Natural killer cell (primary cell): Measurements from ENCODE around the gene CASTOR1. TPM values are rescaled to one million over a fixed set of nuclear protein-coding genes. Genes with fewer than 3 reads are reported as not detected.

Experiments
- ATAC-seq, 3 donors: fragments of 150-1000 bp in 2 of 3; fragments of 200-7000 bp in 1 of 3; cut with Tn5 transposase; 1 replicate in 1 of 3; 2 replicates in 2 of 3; pipeline ENCODE4 v1.10.0; 2021; ENCODE audit warnings: mild to moderate bottlenecking in 2 of 3, moderate library complexity in 2 of 3
- DNase-seq, 2 donors: peaks; one replicate each; pipeline versions ENCODE4 v3.0.0 to v3.0.0-alpha.2; 2013 to 2021; ENCODE audit warnings: mixed read lengths in 1 of 2
- H3K27ac ChIP-seq: one replicate; pipeline ENCODE4 v1.5.1; 2013; ENCODE audit warnings: mild to moderate bottlenecking, low read length
- H3K27me3 ChIP-seq: one replicate; pipeline ENCODE4 v1.6.1; 2013; ENCODE audit warnings: low read length; ENCODE audit not compliant: control insufficient read depth, insufficient read depth
- H3K36me3 ChIP-seq: one replicate; pipeline ENCODE4 v1.6.1; 2013; ENCODE audit warnings: low read length; ENCODE audit not compliant: control insufficient read depth, insufficient read depth
- H3K4me1 ChIP-seq: one replicate; pipeline ENCODE4 v1.6.1; 2013; ENCODE audit warnings: low read length; ENCODE audit not compliant: control insufficient read depth, insufficient read depth
- H3K4me3 ChIP-seq: one replicate; pipeline ENCODE4 v1.5.1; 2013; ENCODE audit warnings: low read length
- H3K9me3 ChIP-seq: one replicate; pipeline ENCODE4 v1.6.1; 2013; ENCODE audit warnings: low read length; ENCODE audit not compliant: control insufficient read depth, insufficient read depth
- H3K27ac Mint-ChIP-seq, 2 donors: one replicate each; pipeline ENCODE4 v1.8.0; 2022; ENCODE audit warnings: mild to moderate bottlenecking in 2 of 2, mixed read lengths in 2 of 2, moderate library complexity in 1 of 2
- H3K27me3 Mint-ChIP-seq, 2 donors: one replicate each; pipeline ENCODE4 v1.8.0; 2022; ENCODE audit warnings: low read depth in 2 of 2, mixed read lengths in 2 of 2
- H3K36me3 Mint-ChIP-seq: one replicate; pipeline ENCODE4 v1.8.0; 2022; ENCODE audit warnings: mixed read lengths
- H3K4me1 Mint-ChIP-seq, 2 donors: one replicate each; pipeline ENCODE4 v1.8.0; 2022; ENCODE audit warnings: mixed read lengths in 2 of 2
- H3K4me3 Mint-ChIP-seq: one replicate; pipeline ENCODE4 v1.8.0; 2022; ENCODE audit warnings: mild to moderate bottlenecking, moderate library complexity, mixed read lengths
- H3K9me3 Mint-ChIP-seq, 2 donors: one replicate each; pipeline ENCODE4 v1.8.0; 2022; ENCODE audit warnings: mixed read lengths in 2 of 2
- CTCF ChIP-seq: fragments of 200-600 bp; IDR thresholded peaks from one replicate; pipeline ENCODE4 v1.8.0; 2022; ENCODE audit warnings: antibody characterized with exemption
- WGBS: methylation state at CpG from one replicate; pipeline ENCODE4 v1.1.7; 2013; ENCODE audit warnings: missing lambda C conversion rate; ENCODE audit not compliant: insufficient coverage; 5-methylcytosine and 5-hydroxymethylcytosine counted together
- intact Hi-C: fragments of 100-400 bp; cut with micrococcal nuclease; formaldehyde crosslinking; loops from one replicate; pipeline ENCODE4 v1.14.2; 2022
- total RNA-seq, 4 donors: library from RNA; stranded (reverse); fragments of 120-200 nt in 1 of 4; gene quantifications; one replicate each; pipeline versions ENCODE4 v1.2.3 to v1.2.4, GENCODE V29; 2013 to 2022

Gene CASTOR1
- total RNA-seq, 3 donors from 2014 or later (not counting 1 experiment from before 2014, with no cell fraction given) = 7.0 to 11.9 (median 8.8) TPM

- Histone ChIP-seq H3K9me3 (no peaks in the 10 kb centered on the region), H3K4me3 (no peak overlapping the region), H3K27ac (no peak overlapping the region), H3K4me1 (no peaks in the 10 kb centered on the region), H3K36me3 (peaks cover 92% of the 10 kb centered on the region), H3K27me3 (no peaks in the 10 kb centered on the region)
- ATAC-seq = no peak
- intact Hi-C loops = no loop called here
- TF ChIP-seq CTCF = no peak
- H3K27ac Mint-ChIP-seq = no peak overlapping the region
- H3K36me3 Mint-ChIP-seq = no peaks in the 10 kb centered on the region
- 97% methylated on average over 4 of the region's 4 CpGs for WGBS
- no peak for DNase-seq
- no peak overlapping the region for H3K4me3 Mint-ChIP-seq
- H3K27me3 Mint-ChIP-seq = no peaks in the 10 kb centered on the region
- no peaks in the 10 kb centered on the region for H3K9me3 Mint-ChIP-seq
- no peaks in the 10 kb centered on the region for H3K4me1 Mint-ChIP-seq
Measured at GRCh38 chr22:30336752-30337460, 47.6 kb upstream of the CASTOR1 start.

GRCh38 chr22:30335236-30335635 is 45.9 kb upstream of the CASTOR1 start:
- Mint-ChIP-seq H3K9me3 (no peaks in the 10 kb centered on the region), H3K27me3 (no peaks in the 10 kb centered on the region), H3K4me3 (no peak overlapping the region), H3K36me3 (no peaks in the 10 kb centered on the region), H3K27ac (no peak overlapping the region), H3K4me1 (no peaks in the 10 kb centered on the region)
- Histone ChIP-seq H3K4me3 (no peak overlapping the region), H3K27ac (no peak overlapping the region), H3K4me1 (no peaks in the 10 kb centered on the region), H3K9me3 (no peaks in the 10 kb centered on the region), H3K27me3 (no peaks in the 10 kb centered on the region), H3K36me3 (peaks cover 81% of the 10 kb centered on the region)
- ATAC-seq (peak in 1 of 3 donors; percentile 7), DNase-seq (no peak)
- WGBS = 100% methylated on average over 1 of the region's 1 CpG
- intact Hi-C loops = no loop called here
- TF ChIP-seq CTCF = no peak

GRCh38 chr22:30334646-30335045 is 45.3 kb upstream of the CASTOR1 start:
- ATAC-seq = no peak
- WGBS = 89% methylated on average over 3 of the region's 4 CpGs
- H3K9me3 ChIP-seq = no peaks in the 10 kb centered on the region
- H3K27ac ChIP-seq = no peak overlapping the region
- Mint-ChIP-seq H3K9me3 (no peaks in the 10 kb centered on the region), H3K27me3 (no peaks in the 10 kb centered on the region), H3K27ac (no peak overlapping the region), H3K4me1 (no peaks in the 10 kb centered on the region), H3K4me3 (no peak overlapping the region), H3K36me3 (no peaks in the 10 kb centered on the region)
- no peak overlapping the region for H3K4me3 ChIP-seq
- TF ChIP-seq CTCF = no peak
- no peaks in the 10 kb centered on the region for H3K27me3 ChIP-seq
- H3K36me3 ChIP-seq = peaks cover 75% of the 10 kb centered on the region
- no peak for DNase-seq
- no peaks in the 10 kb centered on the region for H3K4me1 ChIP-seq
- intact Hi-C loops = no loop called here

DNA sequence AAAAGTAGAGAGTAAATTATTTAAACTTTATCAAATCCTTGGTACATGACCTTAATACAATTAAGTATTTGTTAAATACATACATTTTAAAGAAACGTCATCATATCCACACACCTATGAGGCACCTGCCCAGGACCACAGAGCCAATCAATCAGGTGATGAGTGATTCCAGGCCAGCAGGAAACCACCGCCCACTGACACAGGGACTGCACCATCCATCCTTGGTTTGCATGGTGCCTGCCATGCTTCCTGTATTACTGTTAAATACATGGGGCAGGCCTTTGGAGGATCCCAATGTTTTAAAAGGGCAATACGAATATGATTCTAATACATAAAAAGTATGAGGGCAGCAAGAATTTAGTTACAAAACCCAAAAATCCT is 44.4 kb upstream of the CASTOR1 start:
- Mint-ChIP-seq H3K36me3 (no peaks in the 10 kb centered on the region), H3K4me3 (no peak overlapping the region), H3K4me1 (no peaks in the 10 kb centered on the region), H3K27ac (no peak overlapping the region), H3K9me3 (no peaks in the 10 kb centered on the region), H3K27me3 (no peaks in the 10 kb centered on the region)
- WGBS = 98% methylated on average over 3 of the region's 3 CpGs
- Histone ChIP-seq H3K27me3 (no peaks in the 10 kb centered on the region), H3K4me3 (no peak overlapping the region), H3K27ac (no peak overlapping the region), H3K9me3 (no peaks in the 10 kb centered on the region), H3K4me1 (no peaks in the 10 kb centered on the region), H3K36me3 (peaks cover 65% of the 10 kb centered on the region)
- DNase-seq (no peak), ATAC-seq (no peak)
- TF ChIP-seq CTCF = no peak
- intact Hi-C loops = no loop called here
